GM12875 (cell line): Measurements from ENCODE around the gene RUVBL2.
"Not testable (repeated sequence)": the region's sequence is repeated elsewhere in the genome, so short reads cannot be mapped to it uniquely, and the experiment has no call there.

ENCODE experiments used
- H3K4me3 ChIP-seq: one replicate; pipeline ENCODE4 v1.5.1; 2011; ENCODE audit warnings: low read depth, low read length, control low read depth
- TF ChIP-seq, protein P1 (sequence below): IDR thresholded peaks from 2 replicates; pipeline ENCODE4 v1.5.1; 2011; ENCODE audit warnings: low read depth, mild to moderate bottlenecking, control low read depth, inconsistent platforms, low read length, moderate library complexity, borderline replicate concordance; ENCODE audit not compliant: insufficient read depth

Gene RUVBL2

DNA sequence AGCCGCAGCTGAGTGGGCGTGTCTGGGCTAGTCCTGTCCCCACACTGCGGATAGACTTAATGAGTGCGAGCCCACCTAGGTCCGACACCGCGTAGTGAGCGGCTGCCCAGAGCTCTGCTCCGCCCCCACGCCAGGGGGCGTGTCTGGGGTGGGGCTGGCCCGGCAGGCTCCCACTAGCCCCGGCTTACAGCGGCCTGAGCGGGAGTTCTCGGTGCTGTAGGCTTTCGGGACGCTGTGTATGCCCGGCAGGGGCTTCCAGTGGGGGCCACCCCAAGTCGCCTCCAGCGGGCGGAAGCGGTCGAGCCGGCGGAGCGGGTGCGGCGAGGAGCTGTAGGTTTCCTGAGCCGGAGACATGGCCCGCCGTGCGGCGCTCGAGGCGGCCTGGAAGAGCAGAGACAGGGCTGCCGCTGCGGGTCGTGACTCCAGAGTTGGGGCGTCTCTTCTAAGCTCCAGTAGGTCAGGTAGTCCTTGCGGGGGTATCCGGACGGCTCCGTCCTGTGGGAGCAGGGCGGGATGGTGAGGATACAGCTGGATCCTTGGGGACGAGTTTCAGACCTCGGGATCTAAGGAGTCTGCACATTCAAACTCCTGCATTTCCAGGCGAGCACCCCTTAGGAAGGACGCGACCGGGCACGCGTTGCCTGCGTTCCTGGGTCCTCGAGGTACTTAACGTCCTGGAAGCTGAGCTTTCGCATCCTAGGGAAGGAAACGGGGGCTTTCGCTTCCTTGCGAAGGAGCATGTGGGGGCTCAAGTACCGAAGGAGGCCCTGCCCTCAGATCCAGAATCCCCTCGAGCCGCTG is 62.6 kb downstream of the RUVBL2 start:
- peak overlapping the region; percentile 36 for H3K4me3 ChIP-seq
- TF ChIP-seq, protein P1, sequence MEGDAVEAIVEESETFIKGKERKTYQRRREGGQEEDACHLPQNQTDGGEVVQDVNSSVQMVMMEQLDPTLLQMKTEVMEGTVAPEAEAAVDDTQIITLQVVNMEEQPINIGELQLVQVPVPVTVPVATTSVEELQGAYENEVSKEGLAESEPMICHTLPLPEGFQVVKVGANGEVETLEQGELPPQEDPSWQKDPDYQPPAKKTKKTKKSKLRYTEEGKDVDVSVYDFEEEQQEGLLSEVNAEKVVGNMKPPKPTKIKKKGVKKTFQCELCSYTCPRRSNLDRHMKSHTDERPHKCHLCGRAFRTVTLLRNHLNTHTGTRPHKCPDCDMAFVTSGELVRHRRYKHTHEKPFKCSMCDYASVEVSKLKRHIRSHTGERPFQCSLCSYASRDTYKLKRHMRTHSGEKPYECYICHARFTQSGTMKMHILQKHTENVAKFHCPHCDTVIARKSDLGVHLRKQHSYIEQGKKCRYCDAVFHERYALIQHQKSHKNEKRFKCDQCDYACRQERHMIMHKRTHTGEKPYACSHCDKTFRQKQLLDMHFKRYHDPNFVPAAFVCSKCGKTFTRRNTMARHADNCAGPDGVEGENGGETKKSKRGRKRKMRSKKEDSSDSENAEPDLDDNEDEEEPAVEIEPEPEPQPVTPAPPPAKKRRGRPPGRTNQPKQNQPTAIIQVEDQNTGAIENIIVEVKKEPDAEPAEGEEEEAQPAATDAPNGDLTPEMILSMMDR = no peak

DNA sequence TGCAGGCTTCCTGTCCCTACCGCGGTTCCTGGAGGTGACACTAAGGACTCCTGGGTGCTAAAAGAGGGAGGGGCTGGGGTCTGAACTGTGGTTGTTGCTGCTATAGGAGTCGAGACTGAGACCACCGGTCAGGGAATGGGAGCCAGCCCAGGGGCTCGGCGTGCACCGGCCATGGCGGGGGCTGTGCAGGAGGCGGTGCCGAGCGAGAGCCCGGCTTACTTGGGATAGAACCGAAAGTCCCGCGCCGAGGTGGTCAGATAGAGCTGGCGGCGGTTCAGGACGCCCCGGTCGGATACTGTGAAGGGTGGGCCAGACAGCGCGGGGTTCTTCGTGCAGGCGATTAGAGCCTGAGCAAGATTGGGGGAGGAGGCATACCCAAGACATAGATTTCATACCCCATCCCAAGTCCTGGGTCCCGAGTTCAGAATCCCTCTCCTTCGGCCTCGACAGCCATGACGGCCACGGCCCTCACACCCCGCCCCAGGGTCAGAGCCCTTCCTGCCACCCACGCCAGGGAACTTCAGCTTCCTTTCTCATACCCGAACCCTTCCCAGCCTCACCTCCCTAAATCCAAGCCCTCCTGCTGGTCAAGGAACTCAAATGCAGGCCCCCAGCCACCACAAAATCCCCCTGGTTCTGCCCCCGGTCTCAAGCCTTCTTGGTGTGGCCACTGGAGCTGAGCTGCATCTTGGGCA is 63.4 kb downstream of the RUVBL2 start:
- not testable (repeated sequence) for H3K4me3 ChIP-seq

DNA sequence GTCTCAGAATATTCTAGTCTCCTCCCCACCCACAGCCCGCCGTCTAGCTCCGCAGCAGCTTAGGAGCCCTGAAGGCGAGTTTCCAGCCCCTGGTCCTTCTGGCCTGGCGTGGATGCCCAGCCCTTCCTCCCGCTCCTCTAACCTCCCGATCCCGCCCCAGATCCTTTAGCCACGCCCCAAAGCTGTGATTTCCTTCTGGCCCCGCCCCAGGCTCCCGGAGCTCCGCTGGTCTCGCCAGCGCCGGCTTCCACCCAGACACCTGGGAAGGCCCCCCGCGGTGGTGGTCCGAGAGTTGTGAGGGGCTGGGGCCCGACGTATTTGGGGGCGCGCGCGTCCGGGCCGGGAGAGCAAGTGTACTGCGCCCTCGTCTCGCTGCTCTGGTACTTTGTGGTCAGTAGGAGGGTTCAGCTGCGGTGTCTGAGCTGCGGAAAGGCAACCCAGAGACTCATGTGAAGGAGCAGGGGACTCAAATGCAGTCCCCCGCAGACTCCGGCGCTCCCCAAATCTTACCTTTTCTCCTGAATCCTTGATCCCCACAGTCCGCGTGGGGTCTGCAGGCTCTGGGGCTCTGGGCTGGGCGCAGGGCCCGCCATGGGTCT is 64.0 kb downstream of the RUVBL2 start, which contains the start of gene CGB7:
CGB7 (minus strand) TSS at position 114 of the 599 bp plus-strand sequence. CDS start 2,374 bp downstream, outside the sequence.
- H3K4me3 ChIP-seq = no peak within 1 kb of the TSS
- TF ChIP-seq, protein P1 = no peak

DNA sequence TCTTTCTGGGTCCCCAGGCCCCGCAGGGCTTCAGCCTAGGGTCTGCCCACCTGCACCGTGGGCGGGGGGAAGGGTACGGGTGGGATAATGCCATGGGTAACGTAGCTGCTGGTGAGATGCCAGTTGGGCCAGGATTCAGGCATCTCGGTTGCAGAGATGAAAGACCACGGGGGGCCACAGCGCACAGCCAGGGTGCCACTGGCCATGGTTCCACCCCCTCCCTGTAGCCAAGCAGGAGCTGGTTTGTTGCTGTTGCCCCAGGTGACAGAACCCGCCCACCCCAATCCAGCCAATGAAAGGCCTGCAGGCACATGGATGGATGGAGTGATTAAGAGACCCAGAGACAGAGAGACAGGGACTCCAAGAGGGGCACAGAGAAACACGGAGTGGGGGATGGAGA is 64.9 kb downstream of the RUVBL2 start:
- TF ChIP-seq, protein P1 = no peak

DNA sequence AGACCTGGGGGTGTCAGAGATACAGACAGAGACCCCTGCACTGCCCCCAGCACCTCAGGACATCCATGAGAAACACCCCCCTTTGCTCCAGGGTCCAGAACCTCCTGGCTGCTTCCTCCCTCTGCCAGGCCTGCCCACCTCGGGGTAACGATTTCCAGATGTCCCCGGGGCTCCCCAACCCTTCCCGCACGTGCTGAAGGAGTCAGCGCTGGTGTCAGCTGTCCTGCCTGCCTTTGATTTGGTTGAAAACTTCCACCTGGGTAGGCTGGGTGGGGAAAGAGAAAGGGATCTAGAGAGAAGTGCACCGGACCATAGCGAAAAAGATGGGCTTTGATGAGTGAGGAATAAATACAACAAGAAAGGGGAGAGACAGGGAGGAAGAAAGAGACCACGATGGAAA is 65.4 kb downstream of the RUVBL2 start:
- no peak overlapping the region for H3K4me3 ChIP-seq
- TF ChIP-seq, protein P1 = no peak

More for the DNA sequence above, 64.9 kb downstream of the RUVBL2 start:
- H3K4me3 ChIP-seq = no peak overlapping the region

DNA sequence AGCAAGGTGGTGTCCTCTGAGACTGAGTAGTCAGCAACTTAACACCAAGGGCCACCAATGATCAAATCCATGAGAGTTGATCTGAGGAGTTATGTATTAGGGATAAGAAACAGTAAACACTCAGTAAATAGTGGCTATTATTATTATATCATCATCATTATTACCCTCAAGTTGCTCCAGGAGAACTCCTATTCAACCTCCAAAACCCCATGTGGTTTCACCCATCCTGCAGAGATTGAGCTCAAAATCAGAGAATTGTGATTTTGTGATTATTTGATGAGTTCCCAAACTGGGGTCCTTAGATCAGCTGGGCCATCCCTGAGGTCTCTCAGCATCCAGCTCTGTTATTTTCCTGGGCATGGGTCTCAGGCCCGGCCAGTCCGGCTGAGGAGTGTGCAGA is 67.3 kb downstream of the RUVBL2 start:
- TF ChIP-seq, protein P1 = no peak
- H3K4me3 ChIP-seq = no peak overlapping the region

DNA sequence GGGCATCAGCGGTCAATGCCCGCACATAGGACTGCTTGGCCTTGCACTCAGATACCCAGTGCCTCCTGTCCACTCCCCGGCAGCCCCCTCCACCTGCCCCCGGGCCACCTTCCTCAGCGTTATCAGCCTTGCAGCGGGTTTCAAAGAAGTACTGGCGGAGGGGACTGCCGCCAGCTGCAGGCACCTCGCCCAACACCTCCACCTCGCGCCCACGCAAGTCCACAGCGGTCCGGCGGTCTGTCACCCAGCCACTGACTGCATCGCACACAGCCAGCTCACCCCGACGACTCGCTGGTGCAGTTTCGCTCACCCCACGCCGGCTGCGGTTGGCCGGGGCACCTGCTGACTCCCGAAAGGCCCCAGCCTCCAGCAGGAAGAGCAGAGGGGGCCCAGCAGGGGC is 67.8 kb downstream of the RUVBL2 start:
- H3K4me3 ChIP-seq = no peak overlapping the region
- TF ChIP-seq, protein P1 = no peak
